ENCODE results near the gene IFNK.
A peak's percentile ranks its signal among the peaks of the same experiment; 100 is the strongest.
"Not testable (repeated sequence)": the region's sequence is repeated elsewhere in the genome, so short reads cannot be mapped to it uniquely, and the experiment has no call there.

Gene IFNK

DNA sequence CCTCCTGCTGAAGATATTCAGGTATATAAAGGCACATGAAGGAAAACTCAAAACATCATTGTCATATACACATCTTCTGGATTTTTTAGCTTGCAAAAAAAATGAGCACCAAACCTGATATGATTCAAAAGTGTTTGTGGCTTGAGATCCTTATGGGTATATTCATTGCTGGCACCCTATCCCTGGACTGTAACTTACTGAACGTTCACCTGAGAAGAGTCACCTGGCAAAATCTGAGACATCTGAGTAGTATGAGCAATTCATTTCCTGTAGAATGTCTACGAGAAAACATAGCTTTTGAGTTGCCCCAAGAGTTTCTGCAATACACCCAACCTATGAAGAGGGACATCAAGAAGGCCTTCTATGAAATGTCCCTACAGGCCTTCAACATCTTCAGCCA is at the start of gene IFNK:
Gene IFNK (plus strand): TSS at position 55 of the 400 bp plus-strand sequence. CDS start 47 bp downstream, at position 102.
- no peak for DNase-seq (ENCODE audit: low spot score)

DNA sequence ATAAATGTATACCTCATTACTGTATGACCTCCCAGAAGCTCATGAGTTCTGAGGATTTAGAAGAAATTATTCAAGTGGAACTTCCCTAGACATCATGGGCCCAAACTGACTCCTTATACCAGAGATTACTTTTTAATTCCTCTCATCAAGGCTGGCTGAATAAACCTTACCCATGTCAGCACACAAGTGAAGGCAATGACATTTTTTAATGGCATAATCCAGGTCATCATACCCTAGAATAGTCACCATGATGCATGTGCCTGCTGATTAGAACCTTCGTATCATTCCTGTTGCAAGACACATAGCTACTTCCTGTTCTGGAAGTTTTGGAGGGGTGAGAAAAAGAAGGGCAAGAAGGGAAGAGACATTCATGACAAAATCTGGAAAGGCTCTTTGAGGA is 49.8 kb upstream of the IFNK start:
- no peak for DNase-seq (ENCODE audit: low spot score)

DNA sequence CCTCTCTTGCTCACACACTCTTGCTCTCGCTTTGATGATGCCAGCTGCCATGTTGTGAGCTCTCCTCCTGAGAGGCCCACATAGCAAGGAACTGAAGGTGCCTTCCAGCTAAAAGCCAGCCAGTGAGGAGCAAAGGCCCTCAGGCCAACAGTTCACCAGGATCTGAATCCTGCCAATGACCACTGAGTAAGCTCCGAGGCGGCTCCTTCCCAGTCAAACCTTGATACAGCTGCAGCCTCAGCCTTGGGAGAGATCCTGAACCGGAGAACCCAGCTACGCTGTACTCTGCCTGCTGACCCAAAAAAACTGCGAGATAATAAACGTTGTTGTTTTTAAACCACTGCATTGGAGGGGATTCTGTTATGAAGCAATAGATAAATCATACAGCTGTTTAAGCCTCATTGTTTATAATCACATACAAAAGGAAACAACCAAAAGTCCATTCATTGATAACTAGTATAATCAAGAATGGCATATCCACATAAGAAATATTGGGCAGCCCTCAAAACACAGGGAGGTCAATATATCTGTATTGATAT is 49.0 kb upstream of the IFNK start:
- no peak for DNase-seq (ENCODE audit: low spot score)

DNA sequence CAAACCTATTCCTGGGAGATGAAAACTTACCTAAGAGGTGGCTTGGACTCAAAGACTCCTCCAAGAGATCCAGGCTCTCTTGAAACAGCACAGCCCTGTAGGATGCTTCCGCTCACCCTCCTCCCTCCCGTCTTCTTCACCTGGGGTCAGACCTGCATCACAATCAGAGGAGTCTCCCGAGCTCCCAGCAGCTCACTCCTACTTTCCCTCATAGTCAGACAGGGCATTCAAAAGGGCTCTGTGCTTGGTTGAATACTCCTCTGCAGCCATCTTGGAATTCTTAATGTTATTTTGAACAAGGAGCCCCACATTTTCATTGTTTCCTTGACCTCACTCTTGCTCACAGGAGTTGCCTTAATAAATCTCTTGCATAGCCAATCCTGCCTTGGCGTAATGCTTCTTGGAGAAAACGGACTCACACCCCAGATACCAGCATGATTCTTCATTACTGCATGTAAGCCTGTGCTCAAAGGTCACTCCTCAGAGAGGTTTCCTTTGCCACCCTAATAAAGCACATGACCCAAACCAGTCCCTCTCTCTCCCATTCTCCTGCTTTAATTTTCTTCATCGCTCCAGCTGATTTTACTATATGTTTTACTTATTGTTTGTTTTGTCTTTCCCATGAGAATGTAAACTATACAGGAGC is 47.1 kb upstream of the IFNK start:
- no peak for DNase-seq (ENCODE audit: low spot score)

DNA sequence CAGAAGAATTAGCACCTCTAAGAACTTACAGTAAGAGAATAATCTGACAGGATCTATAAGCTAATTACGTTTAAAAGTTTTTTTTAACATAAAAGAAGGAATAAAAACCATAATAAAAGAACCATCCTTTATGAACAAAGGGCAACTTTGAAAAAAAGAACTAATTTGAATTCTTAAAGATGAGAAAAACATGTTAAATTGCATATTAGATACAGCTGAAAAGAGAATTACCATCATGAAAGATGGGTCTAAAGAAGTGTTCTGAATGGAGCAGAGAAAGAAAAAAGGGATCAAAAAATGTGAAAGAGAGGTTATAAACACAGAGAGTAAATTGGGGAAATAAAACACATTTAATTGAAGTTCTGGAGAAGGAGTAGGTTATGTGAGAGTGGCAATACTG is 45.8 kb upstream of the IFNK start:
- no peak for DNase-seq (ENCODE audit: low spot score)

DNA sequence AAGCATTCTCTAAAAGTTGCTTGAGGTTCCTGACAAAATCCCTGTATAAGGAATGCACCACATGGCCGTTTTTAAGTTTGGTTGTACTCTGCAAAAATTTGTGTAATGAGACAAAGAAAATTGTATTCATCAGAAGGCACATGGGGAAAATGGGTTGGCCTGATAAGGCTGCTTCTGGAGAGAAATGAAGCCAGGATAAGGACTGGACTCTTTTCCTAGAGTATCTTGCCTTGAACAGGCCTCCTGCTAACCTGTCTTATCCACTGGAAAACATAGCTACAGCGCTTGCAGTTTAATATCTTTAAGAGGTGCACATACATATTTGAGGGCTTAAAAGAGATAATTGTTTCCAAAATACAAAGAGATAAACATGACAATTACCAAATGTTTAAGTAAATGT is 41.4 kb upstream of the IFNK start:
- no peak for DNase-seq (ENCODE audit: low spot score)

GRCh38 chr9:27483576-27483975 is 40.5 kb upstream of the IFNK start:
- no peak for DNase-seq (ENCODE audit: low spot score)

GRCh38 chr9:27485158-27485557 is 38.9 kb upstream of the IFNK start:
- DNase-seq (ENCODE audit: low spot score): peak; percentile 25

- no peak for DNase-seq (ENCODE audit: low spot score)
Observed at GRCh38 chr9:27487128-27487640, 36.9 kb upstream of the IFNK start.

GRCh38 chr9:27487927-27488326 is 36.2 kb upstream of the IFNK start:
- DNase-seq (ENCODE audit: low spot score): no peak

DNA sequence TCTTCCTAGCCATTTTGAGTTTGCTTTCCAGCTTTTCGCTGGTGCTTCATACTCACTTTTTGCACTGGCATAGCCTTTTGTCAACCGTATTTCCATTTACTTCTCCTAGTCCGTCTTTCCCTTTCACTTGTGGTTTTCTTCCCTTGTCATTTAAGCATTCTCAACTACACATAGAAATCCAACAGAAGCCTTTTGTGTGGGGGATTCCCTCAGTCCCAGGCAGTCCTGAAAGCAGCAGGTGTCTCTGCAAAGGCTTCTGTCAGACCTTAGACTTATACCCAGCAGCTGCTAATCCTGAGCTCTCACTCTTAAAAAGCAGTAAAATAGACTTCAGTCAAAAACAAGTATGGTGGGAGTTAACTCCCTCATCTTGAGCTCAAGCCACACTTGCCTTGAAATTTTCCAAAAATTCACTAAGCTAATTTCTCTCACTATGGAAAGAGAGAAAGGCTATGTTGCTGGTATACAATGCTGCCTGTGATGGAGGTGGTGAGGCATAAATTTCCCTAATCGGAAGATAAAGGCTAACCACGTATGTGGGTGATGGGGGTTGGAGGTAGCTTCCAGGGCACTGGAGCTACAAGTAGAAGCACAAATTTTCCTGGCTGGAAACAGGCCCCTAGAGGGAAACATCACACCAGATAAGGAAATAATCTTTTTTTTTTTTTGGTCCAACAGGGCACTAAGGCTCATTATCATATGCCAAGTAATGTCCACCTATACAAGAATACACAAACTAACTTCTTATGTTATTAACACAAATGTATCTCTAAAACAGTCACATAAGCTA is 34.8 kb upstream of the IFNK start:
- DNase-seq (ENCODE audit: low spot score): no peak

- DNase-seq (ENCODE audit: low spot score): no peak
Observed at GRCh38 chr9:27491154-27491553, 32.9 kb upstream of the IFNK start.

DNA sequence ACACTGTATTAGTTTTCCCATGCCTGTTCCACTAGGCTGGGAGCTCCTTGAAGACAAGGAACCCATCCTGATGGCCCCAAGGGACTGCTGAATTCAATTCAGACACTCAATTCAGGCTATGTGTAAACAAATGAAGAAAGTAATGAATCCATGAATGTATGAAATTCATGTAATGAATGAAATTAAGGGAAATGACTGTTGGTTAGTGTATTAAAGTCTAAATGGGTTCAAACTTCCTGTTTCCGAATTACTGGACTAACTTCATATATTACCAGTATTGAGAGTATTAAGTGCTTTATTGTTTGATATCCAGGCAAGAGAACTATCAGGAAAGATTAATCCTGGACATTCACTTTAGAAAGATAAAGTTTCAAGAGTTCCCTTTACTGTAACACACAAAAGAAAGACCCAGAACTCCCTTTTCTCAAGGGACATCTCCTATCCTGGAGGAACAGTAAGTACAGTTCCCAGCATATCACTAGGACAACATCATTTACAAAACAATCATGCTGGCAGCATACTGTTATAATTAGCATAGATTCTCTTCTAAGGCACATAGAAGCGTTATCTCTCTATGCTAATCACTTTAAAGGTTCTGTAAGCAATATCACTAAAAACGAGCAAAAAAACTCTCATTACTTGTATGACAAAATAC is 28.5 kb upstream of the IFNK start:
- no peak for DNase-seq (ENCODE audit: low spot score)

GRCh38 chr9:27496135-27496504 is 28.0 kb upstream of the IFNK start:
- DNase-seq (ENCODE audit: low spot score): no peak

- no peak for DNase-seq (ENCODE audit: low spot score)
Observed at GRCh38 chr9:27497883-27498417, 26.1 kb upstream of the IFNK start.

DNA sequence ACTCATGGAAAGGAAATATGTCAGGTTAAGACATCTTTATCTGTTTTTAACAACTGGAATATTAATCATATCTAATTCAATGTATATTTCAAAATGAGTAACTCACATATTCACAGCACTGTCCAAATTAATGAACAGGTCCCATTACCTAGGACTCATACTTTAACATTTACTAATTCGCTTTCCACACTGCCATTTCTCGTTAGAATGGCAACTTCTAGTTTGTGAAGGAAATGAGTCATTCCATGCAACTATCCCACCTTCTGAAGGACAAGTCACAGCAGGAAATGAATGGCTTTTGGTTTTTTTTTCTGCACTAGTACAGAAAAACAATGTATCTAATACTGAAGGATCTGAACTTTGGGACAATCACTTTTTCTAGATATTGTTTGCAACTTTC is 24.6 kb upstream of the IFNK start:
- peak; percentile 69 for DNase-seq (ENCODE audit: low spot score)

DNA sequence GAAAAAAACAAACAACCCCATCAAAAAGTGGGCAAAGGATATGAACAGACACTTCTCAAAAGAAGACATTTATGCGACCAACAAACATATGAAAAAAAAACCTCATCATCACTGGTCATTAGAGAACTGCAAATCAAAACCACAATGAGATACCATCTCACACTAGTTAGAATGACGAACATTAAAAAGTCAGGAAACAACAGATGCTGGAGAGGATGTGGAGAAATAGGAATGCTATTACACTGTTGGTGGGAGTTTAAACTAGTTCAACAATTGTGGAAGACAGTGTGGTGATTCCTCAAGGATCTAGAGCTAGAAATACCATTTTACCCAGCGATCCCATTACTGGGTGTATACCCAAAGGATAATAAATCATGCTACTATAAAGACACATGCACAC is 23.2 kb upstream of the IFNK start:
- not testable (repeated sequence) for DNase-seq (ENCODE audit: low spot score)

GRCh38 chr9:27503623-27504022 is 20.5 kb upstream of the IFNK start:
- DNase-seq (ENCODE audit: low spot score): no peak

DNA sequence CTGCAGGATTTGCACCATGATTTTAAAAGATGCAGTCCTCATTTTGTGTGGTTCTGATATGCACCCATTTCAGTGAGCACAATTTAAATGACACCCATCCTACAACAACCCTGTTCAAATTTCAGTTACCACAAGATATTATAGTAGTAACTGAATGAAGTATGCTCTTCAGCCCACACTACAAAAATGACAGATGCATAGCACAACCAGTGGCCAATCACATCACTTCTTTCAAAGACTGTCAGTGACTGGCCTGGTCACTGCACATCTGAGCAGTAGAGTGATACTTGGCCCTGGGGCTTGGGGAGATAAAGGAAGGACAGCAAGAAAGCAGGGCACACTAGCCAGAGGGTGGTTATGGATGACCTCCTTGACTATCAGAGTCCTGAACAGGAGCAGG is 19.8 kb upstream of the IFNK start:
- DNase-seq (ENCODE audit: low spot score): peak; percentile 27

GRCh38 chr9:27505744-27506161 is 18.3 kb upstream of the IFNK start:
- no peak for DNase-seq (ENCODE audit: low spot score)

GRCh38 chr9:27506981-27507380 is 17.1 kb upstream of the IFNK start:
- no peak for DNase-seq (ENCODE audit: low spot score)

GRCh38 chr9:27510780-27511179 is 13.3 kb upstream of the IFNK start:
- no peak for DNase-seq (ENCODE audit: low spot score)

- DNase-seq (ENCODE audit: low spot score): no peak
Observed at GRCh38 chr9:27511771-27512170, 12.3 kb upstream of the IFNK start.
